Measurements from ENCODE around the gene PPP2R5B. TPM values are rescaled to one million over a fixed set of nuclear protein-coding genes. Genes with fewer than 3 reads are reported as not detected.

PPP2R5B gene
- total RNA-seq (2022; extraction: Qiagen RNA extraction) = 3.5 to 4.4 TPM (median 4.1 TPM) in 5 replicates

GRCh38 chr11:64923944-64924909 is at the start of gene PPP2R5B:
PPP2R5B (plus strand) TSS chr11:64924689; CDS start chr11:64925735, 1,046 bp downstream.

GRCh38 chr11:64878494-64879243 is 45.8 kb upstream of the PPP2R5B start, which contains the start of gene EHD1:
EHD1 (minus strand) TSS chr11:64878621; CDS start chr11:64878464, 157 bp downstream.

GRCh38 chr11:64916775-64917662 is 7.5 kb upstream of the PPP2R5B start, which contains the start of gene ATG2A:
ATG2A (minus strand) TSS chr11:64917209; CDS start chr11:64917135, 74 bp downstream.

GRCh38 chr11:64935359-64936081 is 11.0 kb downstream of the PPP2R5B start, which contains the start of gene GPHA2:
GPHA2 (minus strand) TSS chr11:64935893; CDS start chr11:64935460, 433 bp downstream.

GRCh38 chr11:64971421-64972233 is 47.1 kb downstream of the PPP2R5B start, which contains the start of gene MAJIN:
MAJIN (minus strand) TSS chr11:64972108; CDS start chr11:64959405, 12,703 bp downstream.

Other genes with a start within 250 kb of the PPP2R5B start
- 0.13 to 0.31 TPM (median 0.20 TPM) in 5 replicates for gene NRXN2, start 201.5 kb upstream of the PPP2R5B start, total RNA-seq (2022; extraction: Qiagen RNA extraction)
- 0.71 to 2.2 TPM (median 1.6 TPM) in 5 replicates for gene RASGRP2, start 180.5 kb upstream of the PPP2R5B start, total RNA-seq (2022; extraction: Qiagen RNA extraction)
- gene PYGM, start 164.7 kb upstream of the PPP2R5B start, total RNA-seq (2022; extraction: Qiagen RNA extraction) = 0.17 to 0.69 TPM (median 0.39 TPM) in 5 replicates
- 167 to 200 TPM (median 182 TPM) in 5 replicates for gene SF1, start 146.1 kb upstream of the PPP2R5B start, total RNA-seq (2022; extraction: Qiagen RNA extraction)
- 5.4 to 9.2 TPM (median 8.5 TPM) in 5 replicates for gene MAP4K2, start 121.5 kb upstream of the PPP2R5B start, total RNA-seq (2022; extraction: Qiagen RNA extraction)
- gene MEN1, start 114.1 kb upstream of the PPP2R5B start, total RNA-seq (2022; extraction: Qiagen RNA extraction) = 23.5 to 42.2 TPM (median 41.1 TPM) in 5 replicates
- gene CDC42BPG, start 80.0 kb upstream of the PPP2R5B start, total RNA-seq (2022; extraction: Qiagen RNA extraction) = 1.0 to 1.6 TPM (median 1.5 TPM) in 5 replicates
- gene EHD1, start 46.1 kb upstream of the PPP2R5B start, total RNA-seq (2022; extraction: Qiagen RNA extraction) = 83.3 to 124 TPM (median 119 TPM) in 5 replicates
- gene ATG2A, start 7.5 kb upstream of the PPP2R5B start, total RNA-seq (2022; extraction: Qiagen RNA extraction) = 11.0 to 20.8 TPM (median 19.2 TPM) in 5 replicates
- not detected in 5 replicates for gene GPHA2, start 11.2 kb downstream of the PPP2R5B start, total RNA-seq (2022; extraction: Qiagen RNA extraction)
- gene MAJIN, start 47.4 kb downstream of the PPP2R5B start, total RNA-seq (2022; extraction: Qiagen RNA extraction) = not detected in 5 replicates
- gene BATF2, start 72.3 kb downstream of the PPP2R5B start, total RNA-seq (2022; extraction: Qiagen RNA extraction) = 0.33 to 0.65 TPM (median 0.47 TPM) in 5 replicates
- gene ARL2, start 89.5 kb downstream of the PPP2R5B start, total RNA-seq (2022; extraction: Qiagen RNA extraction) = 172 to 187 TPM (median 178 TPM) in 5 replicates
- gene SNX15, start 102.8 kb downstream of the PPP2R5B start, total RNA-seq (2022; extraction: Qiagen RNA extraction) = 18.9 to 23.9 TPM (median 22.8 TPM) in 5 replicates
- 33.5 to 51.7 TPM (median 49.0 TPM) in 5 replicates for gene SAC3D1, start 116.5 kb downstream of the PPP2R5B start, total RNA-seq (2022; extraction: Qiagen RNA extraction)
- gene NAALADL1, start 133.9 kb downstream of the PPP2R5B start, total RNA-seq (2022; extraction: Qiagen RNA extraction) = 0.18 TPM in 1 of 5 replicates, not detected in the others
- gene CDCA5, start 159.4 kb downstream of the PPP2R5B start, total RNA-seq (2022; extraction: Qiagen RNA extraction) = 64.4 to 77.1 TPM (median 72.9 TPM) in 5 replicates
- 33.7 to 38.4 TPM (median 36.4 TPM) in 5 replicates for gene ZFPL1, start 159.5 kb downstream of the PPP2R5B start, total RNA-seq (2022; extraction: Qiagen RNA extraction)
- gene VPS51, start 171.5 kb downstream of the PPP2R5B start, total RNA-seq (2022; extraction: Qiagen RNA extraction) = 55.8 to 61.2 TPM (median 60.5 TPM) in 5 replicates
- gene TM7SF2, start 187.2 kb downstream of the PPP2R5B start, total RNA-seq (2022; extraction: Qiagen RNA extraction) = 4.6 to 8.6 TPM (median 5.9 TPM) in 5 replicates
- gene ZNHIT2, start 193.0 kb downstream of the PPP2R5B start, total RNA-seq (2022; extraction: Qiagen RNA extraction) = 11.1 to 19.9 TPM (median 19.4 TPM) in 5 replicates
- gene FAU, start 197.4 kb downstream of the PPP2R5B start, total RNA-seq (2022; extraction: Qiagen RNA extraction) = 854 to 960 TPM (median 861 TPM) in 5 replicates
- gene MRPL49, start 197.6 kb downstream of the PPP2R5B start, total RNA-seq (2022; extraction: Qiagen RNA extraction) = 66.1 to 73.7 TPM (median 68.6 TPM) in 5 replicates
- 24.1 to 42.1 TPM (median 41.2 TPM) in 5 replicates for gene SYVN1, start 209.8 kb downstream of the PPP2R5B start, total RNA-seq (2022; extraction: Qiagen RNA extraction)
- gene SPDYC, start 245.5 kb downstream of the PPP2R5B start, total RNA-seq (2022; extraction: Qiagen RNA extraction) = not detected in 5 replicates

Data from A549 treated with dexamethasone at 1 μM for 4 hours (cell line).